Heart left ventricle (tissue), 13 donors: ENCODE data around the gene KRTAP4-3.

Experiments used
- CTCF ChIP-seq, 12 donors: fragments of 200-600 bp; sonication (generic) in 4 of 12; IDR thresholded peaks; one replicate each; pipeline versions ENCODE4 v1.5.0 to v1.8.0; 2018 to 2022; ENCODE audit warnings: antibody characterized with exemption in 12 of 12, mild to moderate bottlenecking in 5 of 12
- POLR2A ChIP-seq, 2 donors: fragments of 450-650 bp; IDR thresholded peaks; one replicate each; pipeline ENCODE4 v1.6.1; 2017; ENCODE audit warnings: antibody characterized with exemption in 2 of 2, mild to moderate bottlenecking in 2 of 2, moderate library complexity in 2 of 2
- donor health status: ischemic (EF 13 %, LVEDD 7.1; RV severe dilation, severe dysfunction).
- donor health status: DM: no; HTN: yes; CAD: no.
- donor health status: DM: no; HTN: no; CAD: no.
- donor health status: ischemic (EF 25% LVEDD 6.9; RV normal size, moderate dysfunction).
- donor health status: ischemic (EF 25% LVEDD 5.7; RV mildly dilated, moderate dysfunction).
- donor health status: ischemic (EF 35%, LVEDD 5.7; RV mildly dilated, moderate dysfunction).
- donor health status: nonischemic (EF 11% LVEDD 7.7; RV severe dilation, severe dysfunction).
- donor health status: DM: yes; HTN: yes; CAD: no.
- donor health status: PGD.
- donor health status: ischemic (EF 29% LVEDD 5.4; RV normal size, mild dysfunction).
- donor health status: nonischemic (EF 23%, LVEDD 6.1; RV moderate dilation, normal function).

GRCh38 chr17:41147531-41148204, 20.4 kb downstream of the KRTAP4-3 start:
- TF ChIP-seq CTCF (IDR thresholded peaks at IDR 0.05) (no peak), POLR2A (IDR thresholded peaks at IDR 0.05) (no peak)
